ENCODE data around the gene BCKDHB.

Gene BCKDHB

GRCh38 chr6:80343511-80343910 lies 237.0 kb downstream of the BCKDHB start:
- in situ Hi-C loops (cut with MboI; ENCODE audit: low pct_unique_long_range_greater_than_20kb, low sequenced_read_pairs): no loop called here
- no peak for DNase-seq

GRCh38 chr6:80347101-80347500 lies 240.6 kb downstream of the BCKDHB start:
- DNase-seq: no peak
- in situ Hi-C loops (cut with MboI; ENCODE audit: low pct_unique_long_range_greater_than_20kb, low sequenced_read_pairs): no loop called here

- in situ Hi-C loops (cut with MboI; ENCODE audit: low pct_unique_long_range_greater_than_20kb, low sequenced_read_pairs): no loop called here
- no peak for DNase-seq
Observed at GRCh38 chr6:80348263-80348662, 241.8 kb downstream of the BCKDHB start.

GRCh38 chr6:80356000-80356399 lies 249.5 kb downstream of the BCKDHB start:
- DNase-seq: no peak
- in situ Hi-C loops (cut with MboI; ENCODE audit: low pct_unique_long_range_greater_than_20kb, low sequenced_read_pairs): no loop called here

GRCh38 chr6:80356545-80356944 lies 250.1 kb downstream of the BCKDHB start:
- in situ Hi-C loops (cut with MboI; ENCODE audit: low pct_unique_long_range_greater_than_20kb, low sequenced_read_pairs): no loop called here

GRCh38 chr6:80357081-80357480 lies 250.6 kb downstream of the BCKDHB start:
- no peak for DNase-seq
- in situ Hi-C loops (cut with MboI; ENCODE audit: low pct_unique_long_range_greater_than_20kb, low sequenced_read_pairs): no loop called here

More at GRCh38 chr6:80356545-80356944, 250.1 kb downstream of the BCKDHB start:
- no peak for DNase-seq

GRCh38 chr6:80357674-80358073 lies 251.2 kb downstream of the BCKDHB start:
- no peak for DNase-seq
- in situ Hi-C loops (cut with MboI; ENCODE audit: low pct_unique_long_range_greater_than_20kb, low sequenced_read_pairs): no loop called here

- in situ Hi-C loops (cut with MboI; ENCODE audit: low pct_unique_long_range_greater_than_20kb, low sequenced_read_pairs): no loop called here
- no peak for DNase-seq
Observed at GRCh38 chr6:80363501-80364122, 257.1 kb downstream of the BCKDHB start.

GRCh38 chr6:80364149-80364548 lies 257.7 kb downstream of the BCKDHB start:
- DNase-seq: no peak
- in situ Hi-C loops (cut with MboI; ENCODE audit: low pct_unique_long_range_greater_than_20kb, low sequenced_read_pairs): no loop called here

- DNase-seq: no peak
- in situ Hi-C loops (cut with MboI; ENCODE audit: low pct_unique_long_range_greater_than_20kb, low sequenced_read_pairs): no loop called here
Observed at GRCh38 chr6:80366051-80366450, 259.6 kb downstream of the BCKDHB start.

- in situ Hi-C loops (cut with MboI; ENCODE audit: low pct_unique_long_range_greater_than_20kb, low sequenced_read_pairs): no loop called here
- no peak for DNase-seq
Observed at GRCh38 chr6:80366714-80367113, 260.2 kb downstream of the BCKDHB start.

GRCh38 chr6:80376411-80376810 lies 269.9 kb downstream of the BCKDHB start:
- DNase-seq: no peak
- in situ Hi-C loops (cut with MboI; ENCODE audit: low pct_unique_long_range_greater_than_20kb, low sequenced_read_pairs): no loop called here

- in situ Hi-C loops (cut with MboI; ENCODE audit: low pct_unique_long_range_greater_than_20kb, low sequenced_read_pairs): no loop called here
- no peak for DNase-seq
Observed at GRCh38 chr6:80380566-80380965, 274.1 kb downstream of the BCKDHB start.

- no peak for DNase-seq
- in situ Hi-C loops (cut with MboI; ENCODE audit: low pct_unique_long_range_greater_than_20kb, low sequenced_read_pairs): no loop called here
Observed at GRCh38 chr6:80382811-80383210, 276.3 kb downstream of the BCKDHB start.

- no peak for DNase-seq
- in situ Hi-C loops (cut with MboI; ENCODE audit: low pct_unique_long_range_greater_than_20kb, low sequenced_read_pairs): no loop called here
Observed at GRCh38 chr6:80388507-80388906, 282.0 kb downstream of the BCKDHB start.
